ENCODE measurements around the gene TENM4.

Gene TENM4

DNA sequence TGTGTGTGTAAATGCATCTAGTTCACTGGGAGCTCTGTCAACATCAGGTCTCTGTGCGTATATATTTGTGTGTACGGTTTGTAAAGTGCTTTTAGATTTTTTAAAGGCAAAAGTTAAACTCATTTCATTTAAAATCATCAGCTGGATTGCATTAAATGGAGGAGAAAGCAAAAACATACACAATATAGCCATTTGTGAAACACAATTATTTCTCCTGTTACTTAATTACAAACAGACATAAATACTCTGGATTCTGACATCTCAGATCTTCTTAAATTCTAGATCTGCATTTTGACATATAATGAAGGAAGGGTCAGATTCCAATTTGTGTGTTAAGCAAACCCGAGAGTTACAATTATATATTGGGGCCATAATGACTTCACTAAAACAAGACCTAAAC is 590.8 kb downstream of the TENM4 start (continued):
- TF ChIP-seq, protein P1, sequence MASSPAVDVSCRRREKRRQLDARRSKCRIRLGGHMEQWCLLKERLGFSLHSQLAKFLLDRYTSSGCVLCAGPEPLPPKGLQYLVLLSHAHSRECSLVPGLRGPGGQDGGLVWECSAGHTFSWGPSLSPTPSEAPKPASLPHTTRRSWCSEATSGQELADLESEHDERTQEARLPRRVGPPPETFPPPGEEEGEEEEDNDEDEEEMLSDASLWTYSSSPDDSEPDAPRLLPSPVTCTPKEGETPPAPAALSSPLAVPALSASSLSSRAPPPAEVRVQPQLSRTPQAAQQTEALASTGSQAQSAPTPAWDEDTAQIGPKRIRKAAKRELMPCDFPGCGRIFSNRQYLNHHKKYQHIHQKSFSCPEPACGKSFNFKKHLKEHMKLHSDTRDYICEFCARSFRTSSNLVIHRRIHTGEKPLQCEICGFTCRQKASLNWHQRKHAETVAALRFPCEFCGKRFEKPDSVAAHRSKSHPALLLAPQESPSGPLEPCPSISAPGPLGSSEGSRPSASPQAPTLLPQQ (tag by site-specific recombination; IDR thresholded peaks at IDR 0.05), result no peak
- TF ChIP-seq ZNF530 (tag by site-specific recombination; IDR thresholded peaks at IDR 0.05; ENCODE audit: low read depth) (no peak), ZNF610 (tag by site-specific recombination; IDR thresholded peaks at IDR 0.05; ENCODE audit: borderline replicate concordance) (no peak), SCRT1 (tag by site-specific recombination; IDR thresholded peaks at IDR 0.05; ENCODE audit: borderline replicate concordance) (no peak), ZNF23 (tag by site-specific recombination; IDR thresholded peaks at IDR 0.05; ENCODE audit: borderline replicate concordance) (no peak), ZNF341 (tag by site-specific recombination; IDR thresholded peaks at IDR 0.05; ENCODE audit: low read depth) (no peak)

DNA sequence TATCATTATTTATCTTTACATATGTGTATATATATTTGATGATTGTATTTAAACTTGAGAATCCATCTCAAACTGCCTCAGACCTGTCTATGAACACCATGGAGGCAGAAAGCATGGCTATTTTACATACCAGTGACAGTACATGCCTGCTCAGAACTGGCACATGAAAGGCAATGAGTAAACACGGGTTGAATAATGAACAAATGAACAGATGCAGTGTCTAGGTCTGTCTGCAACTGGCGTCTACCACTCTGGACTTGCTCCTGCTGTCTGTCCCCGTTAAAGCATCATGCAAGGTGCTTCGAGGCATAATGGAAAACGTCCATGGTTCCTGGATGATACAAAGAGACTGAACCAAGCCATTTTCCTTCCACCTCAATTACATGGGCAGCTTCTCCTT is 594.6 kb downstream of the TENM4 start:
- Histone ChIP-seq H3K4me3 (ENCODE audit: low read depth, low read length) (no peak overlapping the region), H3K36me3 (ENCODE audit: control insufficient read depth in 2 of 2, insufficient read depth in 1 of 2, low read length in 2 of 2) (no peaks in the 10 kb centered on the region), H3K4me1 (ENCODE audit: control insufficient read depth, insufficient read depth, low read length) (no peaks in the 10 kb centered on the region), H3K27ac (ENCODE audit: extremely low read depth, low read depth, low read length) (no peak overlapping the region), H3K9me3 (ENCODE audit: control insufficient read depth, insufficient read depth, low read depth, low read length) (no peaks in the 10 kb centered on the region)
- ChIA-PET POLR2A (no interaction called here), CTCF (no interaction called here)
- TF ChIP-seq, protein P2, sequence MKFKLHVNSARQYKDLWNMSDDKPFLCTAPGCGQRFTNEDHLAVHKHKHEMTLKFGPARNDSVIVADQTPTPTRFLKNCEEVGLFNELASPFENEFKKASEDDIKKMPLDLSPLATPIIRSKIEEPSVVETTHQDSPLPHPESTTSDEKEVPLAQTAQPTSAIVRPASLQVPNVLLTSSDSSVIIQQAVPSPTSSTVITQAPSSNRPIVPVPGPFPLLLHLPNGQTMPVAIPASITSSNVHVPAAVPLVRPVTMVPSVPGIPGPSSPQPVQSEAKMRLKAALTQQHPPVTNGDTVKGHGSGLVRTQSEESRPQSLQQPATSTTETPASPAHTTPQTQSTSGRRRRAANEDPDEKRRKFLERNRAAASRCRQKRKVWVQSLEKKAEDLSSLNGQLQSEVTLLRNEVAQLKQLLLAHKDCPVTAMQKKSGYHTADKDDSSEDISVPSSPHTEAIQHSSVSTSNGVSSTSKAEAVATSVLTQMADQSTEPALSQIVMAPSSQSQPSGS (tag by site-specific recombination; IDR thresholded peaks at IDR 0.05; ENCODE audit: low read depth), result no peak
- TF ChIP-seq, protein P3, sequence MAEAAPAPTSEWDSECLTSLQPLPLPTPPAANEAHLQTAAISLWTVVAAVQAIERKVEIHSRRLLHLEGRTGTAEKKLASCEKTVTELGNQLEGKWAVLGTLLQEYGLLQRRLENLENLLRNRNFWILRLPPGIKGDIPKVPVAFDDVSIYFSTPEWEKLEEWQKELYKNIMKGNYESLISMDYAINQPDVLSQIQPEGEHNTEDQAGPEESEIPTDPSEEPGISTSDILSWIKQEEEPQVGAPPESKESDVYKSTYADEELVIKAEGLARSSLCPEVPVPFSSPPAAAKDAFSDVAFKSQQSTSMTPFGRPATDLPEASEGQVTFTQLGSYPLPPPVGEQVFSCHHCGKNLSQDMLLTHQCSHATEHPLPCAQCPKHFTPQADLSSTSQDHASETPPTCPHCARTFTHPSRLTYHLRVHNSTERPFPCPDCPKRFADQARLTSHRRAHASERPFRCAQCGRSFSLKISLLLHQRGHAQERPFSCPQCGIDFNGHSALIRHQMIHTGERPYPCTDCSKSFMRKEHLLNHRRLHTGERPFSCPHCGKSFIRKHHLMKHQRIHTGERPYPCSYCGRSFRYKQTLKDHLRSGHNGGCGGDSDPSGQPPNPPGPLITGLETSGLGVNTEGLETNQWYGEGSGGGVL (tag by site-specific recombination; IDR thresholded peaks at IDR 0.05), result no peak
- TF ChIP-seq ZNF341 (tag by site-specific recombination; IDR thresholded peaks at IDR 0.05; ENCODE audit: low read depth) (no peak), HOXA7 (CRISPR knock-in tag; IDR thresholded peaks at IDR 0.05; ENCODE audit: borderline replicate concordance) (no peak), ZNF112 (tag by site-specific recombination; IDR thresholded peaks at IDR 0.05) (no peak), ZNF433 (tag by site-specific recombination; IDR thresholded peaks at IDR 0.05; ENCODE audit: low read depth) (no peak), ZNF175 (tag by site-specific recombination; IDR thresholded peaks at IDR 0.05) (no peak), SP7 (tag by site-specific recombination; IDR thresholded peaks at IDR 0.05) (no peak), ZNF423 (tag by site-specific recombination; IDR thresholded peaks at IDR 0.05) (no peak), ZNF404 (tag by site-specific recombination; IDR thresholded peaks at IDR 0.05) (no peak), SALL2 (tag by site-specific recombination; IDR thresholded peaks at IDR 0.05; ENCODE audit: borderline replicate concordance) (no peak), ZBTB48 (tag by site-specific recombination; IDR thresholded peaks at IDR 0.05) (no peak), YY1 (tag by site-specific recombination; IDR thresholded peaks at IDR 0.05) (no peak), ZNF785 (tag by site-specific recombination; IDR thresholded peaks at IDR 0.05) (no peak)
- TF ChIP-seq, protein P4, sequence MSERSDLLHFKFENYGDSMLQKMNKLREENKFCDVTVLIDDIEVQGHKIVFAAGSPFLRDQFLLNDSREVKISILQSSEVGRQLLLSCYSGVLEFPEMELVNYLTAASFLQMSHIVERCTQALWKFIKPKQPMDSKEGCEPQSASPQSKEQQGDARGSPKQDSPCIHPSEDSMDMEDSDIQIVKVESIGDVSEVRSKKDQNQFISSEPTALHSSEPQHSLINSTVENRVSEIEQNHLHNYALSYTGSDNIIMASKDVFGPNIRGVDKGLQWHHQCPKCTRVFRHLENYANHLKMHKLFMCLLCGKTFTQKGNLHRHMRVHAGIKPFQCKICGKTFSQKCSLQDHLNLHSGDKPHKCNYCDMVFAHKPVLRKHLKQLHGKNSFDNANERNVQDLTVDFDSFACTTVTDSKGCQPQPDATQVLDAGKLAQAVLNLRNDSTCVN (tag by site-specific recombination; optimal IDR thresholded peaks at IDR 0.05), result no peak
- TF ChIP-seq, protein P5, sequence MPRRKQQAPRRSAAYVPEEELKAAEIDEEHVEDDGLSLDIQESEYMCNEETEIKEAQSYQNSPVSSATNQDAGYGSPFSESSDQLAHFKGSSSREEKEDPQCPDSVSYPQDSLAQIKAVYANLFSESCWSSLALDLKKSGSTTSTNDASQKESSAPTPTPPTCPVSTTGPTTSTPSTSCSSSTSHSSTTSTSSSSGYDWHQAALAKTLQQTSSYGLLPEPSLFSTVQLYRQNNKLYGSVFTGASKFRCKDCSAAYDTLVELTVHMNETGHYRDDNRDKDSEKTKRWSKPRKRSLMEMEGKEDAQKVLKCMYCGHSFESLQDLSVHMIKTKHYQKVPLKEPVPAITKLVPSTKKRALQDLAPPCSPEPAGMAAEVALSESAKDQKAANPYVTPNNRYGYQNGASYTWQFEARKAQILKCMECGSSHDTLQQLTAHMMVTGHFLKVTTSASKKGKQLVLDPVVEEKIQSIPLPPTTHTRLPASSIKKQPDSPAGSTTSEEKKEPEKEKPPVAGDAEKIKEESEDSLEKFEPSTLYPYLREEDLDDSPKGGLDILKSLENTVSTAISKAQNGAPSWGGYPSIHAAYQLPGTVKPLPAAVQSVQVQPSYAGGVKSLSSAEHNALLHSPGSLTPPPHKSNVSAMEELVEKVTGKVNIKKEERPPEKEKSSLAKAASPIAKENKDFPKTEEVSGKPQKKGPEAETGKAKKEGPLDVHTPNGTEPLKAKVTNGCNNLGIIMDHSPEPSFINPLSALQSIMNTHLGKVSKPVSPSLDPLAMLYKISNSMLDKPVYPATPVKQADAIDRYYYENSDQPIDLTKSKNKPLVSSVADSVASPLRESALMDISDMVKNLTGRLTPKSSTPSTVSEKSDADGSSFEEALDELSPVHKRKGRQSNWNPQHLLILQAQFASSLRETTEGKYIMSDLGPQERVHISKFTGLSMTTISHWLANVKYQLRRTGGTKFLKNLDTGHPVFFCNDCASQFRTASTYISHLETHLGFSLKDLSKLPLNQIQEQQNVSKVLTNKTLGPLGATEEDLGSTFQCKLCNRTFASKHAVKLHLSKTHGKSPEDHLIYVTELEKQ (tag by site-specific recombination; IDR thresholded peaks at IDR 0.05; ENCODE audit: borderline replicate concordance), result no peak
- TF ChIP-seq, protein P6, sequence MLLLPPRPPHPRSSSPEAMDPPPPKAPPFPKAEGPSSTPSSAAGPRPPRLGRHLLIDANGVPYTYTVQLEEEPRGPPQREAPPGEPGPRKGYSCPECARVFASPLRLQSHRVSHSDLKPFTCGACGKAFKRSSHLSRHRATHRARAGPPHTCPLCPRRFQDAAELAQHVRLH (tag by site-specific recombination; IDR thresholded peaks at IDR 0.05), result no peak
